Spleen (tissue), 11 donors: Measurements from ENCODE around the gene ATG5. TPM values are rescaled to one million over a fixed set of nuclear protein-coding genes. Genes with fewer than 3 reads are reported as not detected.

Experiments
- DNase-seq: peaks from one replicate; pipeline ENCODE4 v3.0.0-alpha.2; 2020
- H3K27ac ChIP-seq, 8 donors: fragments of 200-600 bp; sonication (generic) in 7 of 8; 1 replicate in 4 of 8; 2 replicates in 4 of 8; pipeline versions ENCODE4 v1.5.0 to v1.8.0; 2016 to 2021; ENCODE audit warnings: inconsistent platforms in 4 of 8, mild to moderate bottlenecking in 4 of 8, moderate library complexity in 1 of 8
- H3K27me3 ChIP-seq, 7 donors: fragments of 200-600 bp; sonication (generic) in 6 of 7; replicated peaks in 1 of 7; 1 replicate in 4 of 7; 2 replicates in 3 of 7; pipeline versions ENCODE4 v1.5.0 to v1.8.0; 2016 to 2021; ENCODE audit warnings: inconsistent platforms in 3 of 7, mild to moderate bottlenecking in 1 of 7
- H3K36me3 ChIP-seq, 6 donors: fragments of 200-600 bp; sonication (generic) in 5 of 6; 1 replicate in 4 of 6; 2 replicates in 2 of 6; pipeline versions ENCODE4 v1.5.0 to v1.8.0; 2016 to 2021; ENCODE audit warnings: inconsistent platforms in 2 of 6
- H3K4me1 ChIP-seq, 6 donors: fragments of 200-600 bp; sonication (generic) in 5 of 6; 1 replicate in 3 of 6; 2 replicates in 3 of 6; pipeline versions ENCODE4 v1.5.0 to v1.8.0; 2016 to 2021; ENCODE audit warnings: inconsistent platforms in 3 of 6
- H3K4me3 ChIP-seq, 8 donors: fragments of 200-600 bp; sonication (generic) in 7 of 8; 1 replicate in 4 of 8; 2 replicates in 4 of 8; pipeline versions ENCODE4 v1.5.0 to v1.8.0; 2016 to 2021; ENCODE audit warnings: inconsistent platforms in 4 of 8, mild to moderate bottlenecking in 4 of 8, moderate library complexity in 2 of 8
- H3K9me3 ChIP-seq, 8 donors: fragments of 200-600 bp; sonication (generic) in 7 of 8; 1 replicate in 4 of 8; 2 replicates in 4 of 8; pipeline versions ENCODE4 v1.5.0 to v1.8.0; 2016 to 2021; ENCODE audit warnings: inconsistent platforms in 4 of 8
- POLR2A ChIP-seq, 3 donors: fragments of 450-650 bp; IDR thresholded peaks; one replicate each; pipeline ENCODE4 v1.5.1; 2017; ENCODE audit warnings: antibody characterized with exemption in 3 of 3, mild to moderate bottlenecking in 1 of 3
- POLR2AphosphoS5 ChIP-seq, 3 donors: sonication (generic); formaldehyde crosslinking; IDR thresholded peaks; one replicate each; pipeline ENCODE4 v1.5.1; 2017; ENCODE audit warnings: antibody characterized with exemption in 3 of 3
- WGBS, 5 donors: extraction: QIAGEN DNeasy Blood & Tissue Kit in 3 of 5; methylation state at CpG; one replicate each; pipeline versions ENCODE4 v1.1.5 to v1.1.7; 2013 to 2018; 5-methylcytosine and 5-hydroxymethylcytosine counted together
- intact Hi-C: fragments of 100-400 bp; cut with DNase I; formaldehyde crosslinking; loops from one replicate; pipeline ENCODE4 v1.15.0; 2023; ENCODE audit warnings: low total_unique reads
- polyA plus RNA-seq, 3 donors: library from polyadenylated mRNA; stranded (reverse); fragments of 200-250 nt; gene quantifications; one replicate each; pipeline ENCODE4 v1.2.1, GENCODE V29; 2013
- total RNA-seq, 7 donors: library from RNA; depleted of rRNA in 3 of 7; stranded (reverse); fragments of >200 nt in 3 of 7; fragmentation: NEBNext Ultra II Directional in 4 of 7; extraction: Animal tissue kit (Norgen Biotek cat#: 25700) in 4 of 7; gene quantifications; one replicate each; pipeline versions ENCODE4 v1.1.0 to v1.2.1, GENCODE V29; 2016 to 2021
- TF ChIP-seq, protein P1 (sequence below), 11 experiments: fragments of 200-600 bp in 7 of 11; fragments of 450-650 bp in 4 of 11; sonication (generic) in 4 of 11; IDR thresholded peaks in 8 of 11; conservative IDR thresholded peaks in 3 of 11; 1 replicate in 7 of 11; 2 replicates in 4 of 11; pipeline versions ENCODE4 v1.4.0 to v1.8.0; 2016 to 2021; ENCODE audit warnings: antibody characterized with exemption in 11 of 11, inconsistent platforms in 4 of 11, mild to moderate bottlenecking in 1 of 11
- donor health status: healthy with polysubstance abuse.
- donor health status: DM: no; HTN: no; CAD: no; lungs with moderate emphysema.
- donor health status: DM: no; HTN: no; CAD: no.
- donor health status: Bipolar disorder and iron deficiency.
- donor health status: healthy.
- donor health status: DM: no; HTN: no; CAD: no.
- donor health status: DM: yes; HTN: yes; CAD: no.

The ATG5 gene
- total and polyA plus RNA-seq, 10 donors: 12.1 to 41.6 (median 27.7) TPM

DNA sequence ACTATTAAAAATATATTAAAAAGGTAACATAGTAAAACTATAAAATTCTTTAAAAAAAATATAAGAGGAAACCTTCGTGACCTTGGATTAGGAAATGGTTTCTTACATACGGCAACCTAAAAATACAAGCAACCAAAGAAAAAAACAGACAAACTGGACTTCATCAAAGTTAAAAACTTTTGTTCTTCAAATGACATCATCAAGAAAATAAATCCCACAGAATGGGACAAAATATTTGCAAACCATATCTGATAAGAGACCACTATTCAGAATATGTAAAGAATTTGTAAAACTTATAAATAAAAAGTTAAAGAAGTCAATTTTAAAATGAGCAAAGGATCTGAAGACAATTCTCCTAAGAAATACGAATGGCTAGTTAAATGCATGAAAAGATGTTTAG, 110.0 kb downstream of the ATG5 start:
- DNase-seq: no peak
- Histone ChIP-seq H3K4me3 (no peak overlapping the region), H3K27me3 (no peaks in the 10 kb centered on the region), H3K9me3 (no peaks in the 10 kb centered on the region), H3K4me1 (peaks cover 0 to 26% (median 0%) of the 10 kb centered on the region in 6 donors), H3K27ac (no peak overlapping the region), H3K36me3 (peaks cover 0 to 5% (median 0%) of the 10 kb centered on the region in 6 donors)
- TF ChIP-seq, protein P1, sequence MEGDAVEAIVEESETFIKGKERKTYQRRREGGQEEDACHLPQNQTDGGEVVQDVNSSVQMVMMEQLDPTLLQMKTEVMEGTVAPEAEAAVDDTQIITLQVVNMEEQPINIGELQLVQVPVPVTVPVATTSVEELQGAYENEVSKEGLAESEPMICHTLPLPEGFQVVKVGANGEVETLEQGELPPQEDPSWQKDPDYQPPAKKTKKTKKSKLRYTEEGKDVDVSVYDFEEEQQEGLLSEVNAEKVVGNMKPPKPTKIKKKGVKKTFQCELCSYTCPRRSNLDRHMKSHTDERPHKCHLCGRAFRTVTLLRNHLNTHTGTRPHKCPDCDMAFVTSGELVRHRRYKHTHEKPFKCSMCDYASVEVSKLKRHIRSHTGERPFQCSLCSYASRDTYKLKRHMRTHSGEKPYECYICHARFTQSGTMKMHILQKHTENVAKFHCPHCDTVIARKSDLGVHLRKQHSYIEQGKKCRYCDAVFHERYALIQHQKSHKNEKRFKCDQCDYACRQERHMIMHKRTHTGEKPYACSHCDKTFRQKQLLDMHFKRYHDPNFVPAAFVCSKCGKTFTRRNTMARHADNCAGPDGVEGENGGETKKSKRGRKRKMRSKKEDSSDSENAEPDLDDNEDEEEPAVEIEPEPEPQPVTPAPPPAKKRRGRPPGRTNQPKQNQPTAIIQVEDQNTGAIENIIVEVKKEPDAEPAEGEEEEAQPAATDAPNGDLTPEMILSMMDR (IDR thresholded peaks at IDR 0.05 in 8 of 11, conservative IDR thresholded peaks at IDR 0.05 in 3 of 11): no peak
- TF ChIP-seq POLR2A (IDR thresholded peaks at IDR 0.05) (no peak), POLR2AphosphoS5 (IDR thresholded peaks at IDR 0.05) (no peak)
- intact Hi-C loops: no loop called here
- WGBS, 5 donors: 76 to 92% (median 88%) methylated on average over 3 of the region's 3 CpGs

DNA sequence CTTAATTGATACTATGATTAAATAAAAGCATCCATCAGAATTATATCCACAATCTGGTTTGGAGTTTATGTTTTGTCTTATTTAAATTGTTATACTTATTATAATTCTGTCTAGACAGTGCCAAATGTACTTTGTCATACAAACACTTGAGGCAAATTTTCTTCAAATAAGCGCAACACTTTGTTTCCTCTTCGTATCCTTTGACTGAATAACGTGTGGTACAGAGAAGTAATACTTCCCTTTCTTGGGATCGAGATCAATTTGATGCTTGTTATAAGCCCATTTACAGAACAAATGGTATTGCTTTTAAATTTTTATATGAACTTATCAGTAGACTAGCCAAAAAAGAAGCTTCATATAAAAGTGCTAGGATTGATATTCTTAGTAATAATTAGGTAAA, 111.0 kb downstream of the ATG5 start:
- TF ChIP-seq POLR2AphosphoS5 (IDR thresholded peaks at IDR 0.05) (no peak), POLR2A (IDR thresholded peaks at IDR 0.05) (no peak)
- TF ChIP-seq, protein P1 (IDR thresholded peaks at IDR 0.05 in 8 of 11, conservative IDR thresholded peaks at IDR 0.05 in 3 of 11): no peak
- 46 to 62% (median 55%) methylated on average over 4 of the region's 4 CpGs for WGBS, 5 donors
- no peak for DNase-seq

DNA sequence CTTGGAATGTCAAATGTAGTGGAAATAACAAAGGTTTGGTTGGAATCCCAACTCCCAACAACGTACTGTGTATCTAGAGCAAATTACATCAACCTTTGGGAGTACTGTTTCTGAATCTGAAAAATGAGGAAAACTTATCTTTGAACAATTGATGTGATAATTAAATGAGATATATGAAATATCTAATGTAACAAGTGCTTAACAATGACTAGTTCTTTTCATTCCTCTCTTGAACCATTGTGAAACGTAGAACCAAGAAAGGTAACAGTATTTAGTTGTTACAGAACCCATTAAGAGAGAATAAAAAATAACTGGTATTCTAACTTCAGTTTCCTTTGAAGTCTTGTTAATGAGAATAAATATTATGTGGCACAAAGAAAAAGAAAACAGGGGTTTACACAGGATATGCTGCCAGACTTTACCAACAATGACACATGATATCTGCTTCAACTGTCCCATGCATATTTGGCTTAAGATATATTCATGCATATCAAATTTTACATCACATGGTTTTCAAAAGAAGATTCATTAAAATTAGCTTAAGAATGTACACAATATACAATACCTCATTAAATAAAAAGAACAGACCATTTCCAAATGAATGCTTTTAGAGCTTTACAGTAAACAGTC, 111.8 kb downstream of the ATG5 start:
- TF ChIP-seq, protein P1 (IDR thresholded peaks at IDR 0.05 in 8 of 11, conservative IDR thresholded peaks at IDR 0.05 in 3 of 11): no peak
- no peak for TF ChIP-seq POLR2A (IDR thresholded peaks at IDR 0.05)
- TF ChIP-seq POLR2AphosphoS5 (IDR thresholded peaks at IDR 0.05): no peak
- H3K4me1 ChIP-seq: peaks cover 0 to 26% (median 0%) of the 10 kb centered on the region in 6 donors
- no peak overlapping the region for H3K4me3 ChIP-seq
- DNase-seq: no peak
- intact Hi-C loops: no loop called here
- no peaks in the 10 kb centered on the region for H3K27me3 ChIP-seq
- peaks cover 0 to 16% (median 0%) of the 10 kb centered on the region in 6 donors for H3K36me3 ChIP-seq
- no peaks in the 10 kb centered on the region for H3K9me3 ChIP-seq
- no peak overlapping the region for H3K27ac ChIP-seq
- 94 to 99% (median 95%) methylated on average over 2 of the region's 2 CpGs for WGBS, 5 donors

More for the DNA sequence above, 111.0 kb downstream of the ATG5 start:
- Histone ChIP-seq H3K9me3 (no peaks in the 10 kb centered on the region), H3K4me1 (peaks cover 0 to 26% (median 0%) of the 10 kb centered on the region in 6 donors), H3K4me3 (no peak overlapping the region), H3K27me3 (no peaks in the 10 kb centered on the region), H3K27ac (no peak overlapping the region), H3K36me3 (peaks cover 0 to 9% (median 0%) of the 10 kb centered on the region in 6 donors)
- intact Hi-C loops: no loop called here

DNA sequence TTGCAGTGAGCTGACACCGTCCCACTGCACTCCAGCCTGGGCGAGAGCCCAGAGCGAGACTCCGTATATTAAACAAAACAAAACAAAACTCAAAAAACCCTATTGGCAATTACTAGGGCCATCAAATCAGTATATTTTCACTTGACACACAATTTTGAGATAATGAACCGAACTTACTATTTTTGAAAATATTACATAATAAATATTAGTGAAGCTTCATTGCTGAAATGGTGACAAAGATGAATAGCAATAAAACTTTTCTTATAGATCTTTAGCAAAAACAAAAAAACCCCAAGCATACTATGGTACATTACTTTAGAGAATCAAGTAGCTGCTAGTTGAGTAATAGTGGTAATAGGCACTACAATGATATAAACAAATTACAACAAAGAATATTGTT, 113.0 kb downstream of the ATG5 start:
- no peak for TF ChIP-seq POLR2A (IDR thresholded peaks at IDR 0.05)
- no peak for TF ChIP-seq POLR2AphosphoS5 (IDR thresholded peaks at IDR 0.05)
- TF ChIP-seq, protein P1 (IDR thresholded peaks at IDR 0.05 in 8 of 11, conservative IDR thresholded peaks at IDR 0.05 in 3 of 11): no peak
- peaks cover 0 to 26% (median 0%) of the 10 kb centered on the region in 6 donors for H3K4me1 ChIP-seq
- 96 to 100% (median 98%) methylated on average over 5 of the region's 5 CpGs for WGBS, 5 donors
- no peaks in the 10 kb centered on the region for H3K27me3 ChIP-seq
- intact Hi-C loops: no loop called here
- no peak for DNase-seq
- H3K27ac ChIP-seq: no peak overlapping the region
- H3K4me3 ChIP-seq: no peak overlapping the region
- H3K36me3 ChIP-seq: peaks cover 0 to 17% (median 0%) of the 10 kb centered on the region in 6 donors
- no peaks in the 10 kb centered on the region for H3K9me3 ChIP-seq
